HepG2 (cell line): ENCODE measurements around the gene SYT7. TPM values are rescaled to one million over a fixed set of nuclear protein-coding genes. Genes with fewer than 3 reads are reported as not detected.
A peak's percentile ranks its signal among the peaks of the same experiment; 100 is the strongest.

Experiments used
- AFF4 ChIP-seq: sonication (generic); formaldehyde crosslinking; IDR thresholded peaks from 2 replicates; pipeline ENCODE4 v1.4.0; 2020; ENCODE audit warnings: missing genetic modification reagents
- ATF5 ChIP-seq: sonication (generic); formaldehyde crosslinking; IDR thresholded peaks from 2 replicates; pipeline ENCODE4 v1.4.0; 2020; ENCODE audit warnings: mild to moderate bottlenecking, low read depth, missing genetic modification reagents
- CENPX ChIP-seq: sonication (generic); formaldehyde crosslinking; IDR thresholded peaks from 2 replicates; pipeline ENCODE4 v1.9.0; 2021; ENCODE audit warnings: mild to moderate bottlenecking, missing genetic modification reagents, moderate library complexity
- MAZ ChIP-seq, 2 experiments: sonication (generic) in 1 of 2; formaldehyde crosslinking in 1 of 2; IDR thresholded peaks; 2 replicates each; pipeline versions ENCODE4 v1.5.0 to v1.6.1; 2012 to 2020; ENCODE audit warnings: low read depth in 2 of 2, mild to moderate bottlenecking in 2 of 2, borderline replicate concordance in 1 of 2, improper control_type of control experiment in 1 of 2, low read length in 1 of 2, missing genetic modification reagents in 1 of 2, moderate library complexity in 1 of 2
- MBNL3 ChIP-seq: fragments of 250-450 bp; sonication (Bioruptor Pico); conservative IDR thresholded peaks from 2 replicates; pipeline ENCODE4 v1.8.0; 2022; ENCODE audit warnings: mild to moderate bottlenecking, inconsistent platforms
- NFE2 ChIP-seq: sonication (generic); formaldehyde crosslinking; IDR thresholded peaks from 2 replicates; pipeline ENCODE4 v1.4.0; 2020; ENCODE audit warnings: missing genetic modification reagents
- NFKB2 ChIP-seq: sonication (generic); formaldehyde crosslinking; IDR thresholded peaks from 2 replicates; pipeline ENCODE4 v1.4.0; 2020; ENCODE audit warnings: missing genetic modification reagents, borderline replicate concordance
- NR2F1 ChIP-seq, 2 experiments: fragments of 450-650 bp in 1 of 2; formaldehyde crosslinking in 1 of 2; IDR thresholded peaks; 2 replicates each; pipeline versions ENCODE4 v1.5.0 to v1.6.1; 2016 to 2020; ENCODE audit warnings: mild to moderate bottlenecking in 1 of 2, missing compliant biosample characterization in 1 of 2, missing genetic modification reagents in 1 of 2, moderate library complexity in 1 of 2
- PATZ1 ChIP-seq: sonication (generic); formaldehyde crosslinking; IDR thresholded peaks from 2 replicates; pipeline ENCODE4 v1.4.0; 2020; ENCODE audit warnings: missing genetic modification reagents
- THAP8 ChIP-seq: sonication (generic); formaldehyde crosslinking; IDR thresholded peaks from 2 replicates; pipeline ENCODE4 v1.5.1; 2020; ENCODE audit warnings: missing genetic modification reagents, mild to moderate bottlenecking, borderline replicate concordance
- ZBTB7B ChIP-seq: sonication (generic); formaldehyde crosslinking; IDR thresholded peaks from 2 replicates; pipeline ENCODE4 v1.4.0; 2020; ENCODE audit warnings: missing genetic modification reagents
- ZFP36L2 ChIP-seq: sonication (generic); formaldehyde crosslinking; IDR thresholded peaks from 2 replicates; pipeline ENCODE4 v1.4.0; 2020; ENCODE audit warnings: missing genetic modification reagents
- ZNF3 ChIP-seq: IDR thresholded peaks from 2 replicates; pipeline ENCODE4 v1.7.0; 2017; ENCODE audit warnings: inconsistent platforms
- ZNF343 ChIP-seq: sonication (generic); formaldehyde crosslinking; IDR thresholded peaks from 2 replicates; pipeline ENCODE4 v1.4.0; 2020; ENCODE audit warnings: mild to moderate bottlenecking, missing genetic modification reagents
- ZNF383 ChIP-seq: sonication (generic); formaldehyde crosslinking; IDR thresholded peaks from 2 replicates; pipeline ENCODE4 v1.4.0; 2020; ENCODE audit warnings: missing genetic modification reagents, mild to moderate bottlenecking, borderline replicate concordance
- ZNF597 ChIP-seq: sonication (generic); formaldehyde crosslinking; IDR thresholded peaks from 2 replicates; pipeline ENCODE4 v1.5.0; 2020; ENCODE audit warnings: missing genetic modification reagents
- ZNF740 ChIP-seq: sonication (generic); formaldehyde crosslinking; IDR thresholded peaks from 2 replicates; pipeline ENCODE4 v1.4.0; 2020; ENCODE audit warnings: missing genetic modification reagents
- ZSCAN12 ChIP-seq: sonication (generic); formaldehyde crosslinking; IDR thresholded peaks from 2 replicates; pipeline ENCODE4 v1.9.0; 2021; ENCODE audit warnings: mild to moderate bottlenecking, missing genetic modification reagents
- ZSCAN25 ChIP-seq: sonication (generic); formaldehyde crosslinking; IDR thresholded peaks from 2 replicates; pipeline ENCODE4 v1.8.0; 2022; ENCODE audit warnings: mild to moderate bottlenecking, missing genetic modification reagents
- polyA plus RNA-seq, 8 experiments: library from polyadenylated mRNA; depleted of rRNA in 3 of 8; stranded (reverse) in 7 of 8; unstranded in 1 of 8; fragments of >200 nt; fragmentation: Illumina TruSeq in 4 of 8; extraction: Trizol in 4 of 8; gene quantifications; 2 replicates each; pipeline versions ENCODE4 v1.2.1 to v1.2.3, GENCODE V29; 2011 to 2016; ENCODE audit warnings: low read depth in 4 of 8, missing spikeins in 1 of 8, mixed read lengths in 1 of 8; ENCODE audit not compliant: insufficient read depth in 1 of 8
- total RNA-seq, 5 experiments: library from RNA; depleted of rRNA; stranded (reverse); fragments of >200 nt; fragmentation: Illumina TruSeq; extraction: Trizol; gene quantifications; 2 replicates each; pipeline ENCODE4 v1.2.3, GENCODE V29; 2016; ENCODE audit warnings: low read depth in 1 of 5

SYT7 gene
- total and polyA plus RNA-seq, 2 of the 13 experiments (the other 11 are each of a cell fraction or from before 2014, with no cell fraction given) = 1.4 to 4.4 TPM

- TF ChIP-seq ZNF597 = no peak
- no peak for TF ChIP-seq AFF4 (CRISPR knock-in tag)
- peak; percentile 35; the same call in 1 of the 2 replicates for TF ChIP-seq ZNF3 (CRISPR knock-in tag)
- TF ChIP-seq CENPX (CRISPR knock-in tag) = no peak
- 0 out of 2 replicates have a peak, but pooled peaks have one; percentile 25 for TF ChIP-seq ZBTB7B (CRISPR knock-in tag)
- TF ChIP-seq ZNF740 (CRISPR knock-in tag) = 0 out of 2 replicates have a peak, but pooled peaks have one; percentile 21
- no peak for TF ChIP-seq THAP8 (CRISPR knock-in tag)
- TF ChIP-seq NFKB2 (CRISPR knock-in tag) = peak; percentile 49; the same call in 1 of the 2 replicates
- no peak for TF ChIP-seq ZSCAN25 (CRISPR knock-in tag)
- no peak; the same call in 1 of the 2 replicates for TF ChIP-seq ZSCAN12 (CRISPR knock-in tag)
- no peak for TF ChIP-seq NR2F1 (CRISPR knock-in tag; IDR thresholded peaks at IDR 0.05)
- peak; percentile 45; the same call in 1 of the 2 replicates for TF ChIP-seq ZNF343 (CRISPR knock-in tag)
- no peak for TF ChIP-seq ZFP36L2 (CRISPR knock-in tag)
- TF ChIP-seq NFE2 = no peak
- no peak for TF ChIP-seq ZNF383 (CRISPR knock-in tag)
- no peak for TF ChIP-seq ATF5 (CRISPR knock-in tag)
- TF ChIP-seq MBNL3 (CRISPR knock-in tag) = no peak
- TF ChIP-seq MAZ (IDR thresholded peaks at IDR 0.05; ENCODE audit: borderline replicate concordance, low read depth, low read length) = no peak
- TF ChIP-seq MAZ (CRISPR knock-in tag; IDR thresholded peaks at IDR 0.05; ENCODE audit: low read depth) = peak; percentile 48; the same call in 1 of the 2 replicates
- TF ChIP-seq PATZ1 (CRISPR knock-in tag) = no peak
These were observed 71.5 kb downstream of the SYT7 start (continued) for GRCh38 chr11:61509043-61510029.
